ENCODE results near the gene PSMA6. TPM values are rescaled to one million over a fixed set of nuclear protein-coding genes. Genes with fewer than 3 reads are reported as not detected.

Gene PSMA6
- total RNA-seq, 4 donors from 2014 or later, result 70.5 to 143 (median 112) TPM

- TF ChIP-seq EP300 (IDR thresholded peaks at IDR 0.05), result no peak
- no peak for TF ChIP-seq POLR2AphosphoS5 (IDR thresholded peaks at IDR 0.05)
- TF ChIP-seq POLR2A (IDR thresholded peaks at IDR 0.05; ENCODE audit: low read depth), result peak; percentile 31
- Histone ChIP-seq H3K27me3 (no peaks in the 10 kb centered on the region), H3K36me3 (no peaks in the 10 kb centered on the region), H3K4me1 (peaks cover 59 to 82% (median 77%) of the 10 kb centered on the region in 4 donors), H3K9me3 (no peaks in the 10 kb centered on the region), H3K27ac (replicated peaks in 1 of 4) (peak overlapping the region; percentile 92 to 96 (median 94)), H3K4me3 (peak overlapping the region in 3 of 4 donors; percentile 3 to 45 (median 44))
- 0% methylated on average over 2 of the region's 4 CpGs for WGBS
- intact Hi-C loops (cut with DNase I), result loop anchor here (5.0 kb wide), 1 partner anchor 41 kb away; no protein-coding TSS in a partner anchor
- DNase-seq (ENCODE audit: extremely low spot score), result no peak
Observed at GRCh38 chr14:35341454-35341750, 49.2 kb downstream of the PSMA6 start.

DNA sequence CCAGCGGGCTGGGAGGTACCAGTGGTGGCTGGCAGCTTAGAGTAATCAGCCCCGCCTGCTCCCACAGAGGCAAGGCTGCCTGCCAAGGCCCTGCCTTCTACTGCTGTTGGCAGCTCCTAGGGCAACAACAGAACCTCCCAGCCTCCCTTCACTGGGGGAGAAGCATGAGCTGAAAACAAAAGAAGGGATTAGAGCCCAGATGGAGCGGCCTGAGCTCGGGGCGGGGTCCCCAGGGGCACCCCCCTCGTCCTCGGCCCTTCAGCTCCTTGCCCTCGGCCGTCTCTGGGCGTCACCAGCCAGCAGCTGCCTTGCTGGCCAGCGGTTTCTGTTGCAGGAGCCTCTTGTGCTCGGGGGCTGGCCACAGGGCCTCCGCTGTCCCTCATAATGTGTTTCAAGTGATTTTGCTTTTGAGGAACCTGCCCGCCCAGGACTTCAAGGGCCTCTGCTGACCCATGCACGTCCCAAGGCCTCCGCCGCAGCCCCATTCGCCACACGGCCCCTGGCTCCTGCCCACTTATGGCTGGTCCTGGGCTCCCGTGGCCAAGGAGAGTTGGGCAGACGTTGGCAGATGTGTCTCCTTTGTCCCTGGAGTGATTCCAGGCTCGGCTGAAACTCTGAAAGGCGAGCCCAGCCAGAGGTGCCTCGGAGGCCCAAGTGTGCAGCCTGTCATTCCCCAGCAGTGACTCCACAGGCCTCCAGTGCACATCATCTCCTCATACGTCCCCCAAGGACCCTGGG, 49.7 kb downstream of the PSMA6 start:
- no peaks in the 10 kb centered on the region for H3K9me3 ChIP-seq
- no peaks in the 10 kb centered on the region for H3K36me3 ChIP-seq
- TF ChIP-seq EP300 (IDR thresholded peaks at IDR 0.05) (peak; percentile 69), POLR2AphosphoS5 (IDR thresholded peaks at IDR 0.05) (peak; percentile 93 to 95)
- TF ChIP-seq, protein P1, sequence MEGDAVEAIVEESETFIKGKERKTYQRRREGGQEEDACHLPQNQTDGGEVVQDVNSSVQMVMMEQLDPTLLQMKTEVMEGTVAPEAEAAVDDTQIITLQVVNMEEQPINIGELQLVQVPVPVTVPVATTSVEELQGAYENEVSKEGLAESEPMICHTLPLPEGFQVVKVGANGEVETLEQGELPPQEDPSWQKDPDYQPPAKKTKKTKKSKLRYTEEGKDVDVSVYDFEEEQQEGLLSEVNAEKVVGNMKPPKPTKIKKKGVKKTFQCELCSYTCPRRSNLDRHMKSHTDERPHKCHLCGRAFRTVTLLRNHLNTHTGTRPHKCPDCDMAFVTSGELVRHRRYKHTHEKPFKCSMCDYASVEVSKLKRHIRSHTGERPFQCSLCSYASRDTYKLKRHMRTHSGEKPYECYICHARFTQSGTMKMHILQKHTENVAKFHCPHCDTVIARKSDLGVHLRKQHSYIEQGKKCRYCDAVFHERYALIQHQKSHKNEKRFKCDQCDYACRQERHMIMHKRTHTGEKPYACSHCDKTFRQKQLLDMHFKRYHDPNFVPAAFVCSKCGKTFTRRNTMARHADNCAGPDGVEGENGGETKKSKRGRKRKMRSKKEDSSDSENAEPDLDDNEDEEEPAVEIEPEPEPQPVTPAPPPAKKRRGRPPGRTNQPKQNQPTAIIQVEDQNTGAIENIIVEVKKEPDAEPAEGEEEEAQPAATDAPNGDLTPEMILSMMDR (IDR thresholded peaks at IDR 0.05), result no peak
- intact Hi-C loops (cut with DNase I), result loop anchor here (5.0 kb wide), 1 partner anchor 40 kb away; no protein-coding TSS in a partner anchor
- peak; percentile 98 for DNase-seq (ENCODE audit: extremely low spot score)
- H3K4me1 ChIP-seq, result peaks cover 57 to 76% (median 72%) of the 10 kb centered on the region in 4 donors
- H3K27me3 ChIP-seq, result no peaks in the 10 kb centered on the region
- peak overlapping the region; percentile 92 to 96 (median 94) for H3K27ac ChIP-seq (replicated peaks in 1 of 4)
- H3K4me3 ChIP-seq, result peak overlapping the region; percentile 44 to 50 (median 46)
- 28% methylated on average over 23 of the region's 25 CpGs for WGBS

- no peak for DNase-seq (ENCODE audit: extremely low spot score)
- H3K36me3 ChIP-seq, result no peaks in the 10 kb centered on the region
- WGBS, result 58% methylated on average over 4 of the region's 8 CpGs
- intact Hi-C loops (cut with DNase I), result loop anchor here (5.0 kb wide), 1 partner anchor 40 kb away; no protein-coding TSS in a partner anchor
- H3K4me1 ChIP-seq, result peaks cover 51 to 70% (median 66%) of the 10 kb centered on the region in 4 donors
- peak overlapping the region; percentile 44 to 50 (median 46) for H3K4me3 ChIP-seq
- peak overlapping the region; percentile 92 to 96 (median 94) for H3K27ac ChIP-seq (replicated peaks in 1 of 4)
- no peaks in the 10 kb centered on the region for H3K27me3 ChIP-seq
- H3K9me3 ChIP-seq, result no peaks in the 10 kb centered on the region
- TF ChIP-seq POLR2AphosphoS5 (IDR thresholded peaks at IDR 0.05) (peak; percentile 38 to 62), POLR2A (IDR thresholded peaks at IDR 0.05; ENCODE audit: low read depth) (no peak)
Observed at GRCh38 chr14:35342489-35343010, 50.4 kb downstream of the PSMA6 start.

- Histone ChIP-seq H3K27me3 (no peaks in the 10 kb centered on the region), H3K4me3 (no peak overlapping the region), H3K36me3 (no peaks in the 10 kb centered on the region), H3K27ac (replicated peaks in 1 of 4) (peak overlapping the region; percentile 92 to 96 (median 94)), H3K4me1 (peaks cover 44 to 59% (median 54%) of the 10 kb centered on the region in 4 donors), H3K9me3 (no peaks in the 10 kb centered on the region)
- intact Hi-C loops (cut with DNase I), result loop anchor here (5.0 kb wide), 1 partner anchor 39 kb away; no protein-coding TSS in a partner anchor
- WGBS, result 57% methylated on average over 4 of the region's 7 CpGs
- TF ChIP-seq POLR2AphosphoS5 (IDR thresholded peaks at IDR 0.05) (no peak), POLR2A (IDR thresholded peaks at IDR 0.05; ENCODE audit: low read depth) (no peak), EP300 (IDR thresholded peaks at IDR 0.05) (no peak)
- TF ChIP-seq, protein P1 (IDR thresholded peaks at IDR 0.05), result no peak
- DNase-seq (ENCODE audit: extremely low spot score), result no peak
Observed at GRCh38 chr14:35343702-35344101, 51.5 kb downstream of the PSMA6 start.

DNA sequence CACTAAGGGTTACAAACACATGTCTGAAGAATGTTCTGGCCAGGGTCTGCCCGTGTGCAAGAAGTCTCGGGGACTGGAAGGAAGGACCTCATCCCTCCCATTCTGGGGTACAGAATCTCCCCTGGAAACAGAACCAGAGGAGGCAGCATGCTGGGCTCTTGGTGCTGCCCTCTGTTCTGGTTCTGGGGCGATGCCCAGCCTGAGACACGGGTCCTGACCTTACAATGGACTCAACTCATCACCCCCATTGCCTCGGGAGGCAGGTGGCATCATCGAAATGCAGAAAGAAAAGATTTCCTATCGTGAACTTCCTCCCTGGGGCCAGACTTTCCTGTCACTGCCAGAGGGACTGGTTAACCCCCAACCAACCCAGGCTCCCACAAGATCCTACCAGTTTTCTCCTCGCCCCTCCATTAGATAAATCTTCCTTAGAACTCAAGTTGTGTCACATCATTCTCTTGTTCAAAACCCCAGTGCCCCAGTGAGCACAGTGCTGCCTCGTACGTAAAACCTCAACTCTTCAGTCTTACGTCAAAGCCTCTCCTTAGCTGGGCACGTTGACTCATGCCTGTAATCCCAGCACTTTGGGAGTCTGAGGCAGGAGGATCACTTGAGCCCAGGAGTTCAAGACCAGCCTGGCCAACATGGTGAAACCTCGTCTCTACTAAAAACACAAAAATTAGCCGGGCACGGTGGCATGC, 52.1 kb downstream of the PSMA6 start:
- WGBS, result 76% methylated on average over 15 of the region's 15 CpGs
- no peak for TF ChIP-seq POLR2A (IDR thresholded peaks at IDR 0.05; ENCODE audit: low read depth)
- TF ChIP-seq, protein P1 (IDR thresholded peaks at IDR 0.05), result no peak
- no peak for TF ChIP-seq POLR2AphosphoS5 (IDR thresholded peaks at IDR 0.05)
- intact Hi-C loops (cut with DNase I), result loop anchor here (5.0 kb wide), 1 partner anchor 38 kb away; no protein-coding TSS in a partner anchor
- Histone ChIP-seq H3K4me3 (no peak overlapping the region), H3K4me1 (peaks cover 41 to 53% (median 49%) of the 10 kb centered on the region in 4 donors), H3K27ac (replicated peaks in 1 of 4) (peak overlapping the region; percentile 92 to 96 (median 94)), H3K27me3 (no peaks in the 10 kb centered on the region), H3K36me3 (no peaks in the 10 kb centered on the region), H3K9me3 (no peaks in the 10 kb centered on the region)
- DNase-seq (ENCODE audit: extremely low spot score), result no peak

Measured in esophagus muscularis mucosa (tissue), 4 donors.